ENCODE measurements around the gene EOLA1. TPM values are rescaled to one million over a fixed set of nuclear protein-coding genes. Genes with fewer than 3 reads are reported as not detected.

The EOLA1 gene
- total RNA-seq, 1 experiment from 2014 or later = 9.0 TPM

DNA sequence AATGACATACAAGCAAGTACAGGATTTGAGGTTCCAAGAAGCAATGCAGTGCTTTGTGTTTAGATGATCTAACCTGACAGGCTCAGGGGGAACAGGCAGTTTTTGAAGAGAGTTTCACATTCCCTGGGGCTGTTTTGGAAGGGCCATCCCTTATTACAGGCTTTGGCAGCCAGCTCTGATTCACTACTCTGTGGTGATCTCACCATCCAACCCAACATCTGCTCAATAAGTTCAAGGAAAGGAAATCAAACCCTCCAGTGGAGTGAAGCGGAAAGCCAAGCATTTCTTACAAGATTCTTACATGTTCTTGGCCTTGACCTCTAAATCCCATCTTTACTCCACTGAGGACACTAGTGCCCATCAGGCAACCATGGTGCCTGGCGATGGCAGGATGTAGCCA is 43.2 kb upstream of the EOLA1 start:
- no peak for DNase-seq (ENCODE audit: low read depth, low spot score)
- no peak for TF ChIP-seq CBX3 (IDR thresholded peaks at IDR 0.05; ENCODE audit: low read depth)
- no peak for TF ChIP-seq SP1 (IDR thresholded peaks at IDR 0.05; ENCODE audit: low read depth)
- no peak for TF ChIP-seq CEBPB (IDR thresholded peaks at IDR 0.05; ENCODE audit: low read depth)
- TF ChIP-seq FOSL1 (IDR thresholded peaks at IDR 0.05; ENCODE audit: low read depth) = no peak
- TF ChIP-seq ZFX (IDR thresholded peaks at IDR 0.05) = no peak
- TF ChIP-seq, protein P1, sequence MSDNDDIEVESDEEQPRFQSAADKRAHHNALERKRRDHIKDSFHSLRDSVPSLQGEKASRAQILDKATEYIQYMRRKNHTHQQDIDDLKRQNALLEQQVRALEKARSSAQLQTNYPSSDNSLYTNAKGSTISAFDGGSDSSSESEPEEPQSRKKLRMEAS (IDR thresholded peaks at IDR 0.05) = no peak
- TF ChIP-seq, protein P2, sequence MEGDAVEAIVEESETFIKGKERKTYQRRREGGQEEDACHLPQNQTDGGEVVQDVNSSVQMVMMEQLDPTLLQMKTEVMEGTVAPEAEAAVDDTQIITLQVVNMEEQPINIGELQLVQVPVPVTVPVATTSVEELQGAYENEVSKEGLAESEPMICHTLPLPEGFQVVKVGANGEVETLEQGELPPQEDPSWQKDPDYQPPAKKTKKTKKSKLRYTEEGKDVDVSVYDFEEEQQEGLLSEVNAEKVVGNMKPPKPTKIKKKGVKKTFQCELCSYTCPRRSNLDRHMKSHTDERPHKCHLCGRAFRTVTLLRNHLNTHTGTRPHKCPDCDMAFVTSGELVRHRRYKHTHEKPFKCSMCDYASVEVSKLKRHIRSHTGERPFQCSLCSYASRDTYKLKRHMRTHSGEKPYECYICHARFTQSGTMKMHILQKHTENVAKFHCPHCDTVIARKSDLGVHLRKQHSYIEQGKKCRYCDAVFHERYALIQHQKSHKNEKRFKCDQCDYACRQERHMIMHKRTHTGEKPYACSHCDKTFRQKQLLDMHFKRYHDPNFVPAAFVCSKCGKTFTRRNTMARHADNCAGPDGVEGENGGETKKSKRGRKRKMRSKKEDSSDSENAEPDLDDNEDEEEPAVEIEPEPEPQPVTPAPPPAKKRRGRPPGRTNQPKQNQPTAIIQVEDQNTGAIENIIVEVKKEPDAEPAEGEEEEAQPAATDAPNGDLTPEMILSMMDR (IDR thresholded peaks at IDR 0.05 in 2 of 3, conservative IDR thresholded peaks at IDR 0.05 in 1 of 3; ENCODE audit: borderline replicate concordance in 1 of 3, insufficient read depth in 1 of 3, low read depth in 2 of 3, low read length in 2 of 3) = no peak
- TF ChIP-seq, protein P3, sequence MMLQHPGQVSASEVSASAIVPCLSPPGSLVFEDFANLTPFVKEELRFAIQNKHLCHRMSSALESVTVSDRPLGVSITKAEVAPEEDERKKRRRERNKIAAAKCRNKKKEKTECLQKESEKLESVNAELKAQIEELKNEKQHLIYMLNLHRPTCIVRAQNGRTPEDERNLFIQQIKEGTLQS (IDR thresholded peaks at IDR 0.05) = no peak
- TF ChIP-seq, protein P4, sequence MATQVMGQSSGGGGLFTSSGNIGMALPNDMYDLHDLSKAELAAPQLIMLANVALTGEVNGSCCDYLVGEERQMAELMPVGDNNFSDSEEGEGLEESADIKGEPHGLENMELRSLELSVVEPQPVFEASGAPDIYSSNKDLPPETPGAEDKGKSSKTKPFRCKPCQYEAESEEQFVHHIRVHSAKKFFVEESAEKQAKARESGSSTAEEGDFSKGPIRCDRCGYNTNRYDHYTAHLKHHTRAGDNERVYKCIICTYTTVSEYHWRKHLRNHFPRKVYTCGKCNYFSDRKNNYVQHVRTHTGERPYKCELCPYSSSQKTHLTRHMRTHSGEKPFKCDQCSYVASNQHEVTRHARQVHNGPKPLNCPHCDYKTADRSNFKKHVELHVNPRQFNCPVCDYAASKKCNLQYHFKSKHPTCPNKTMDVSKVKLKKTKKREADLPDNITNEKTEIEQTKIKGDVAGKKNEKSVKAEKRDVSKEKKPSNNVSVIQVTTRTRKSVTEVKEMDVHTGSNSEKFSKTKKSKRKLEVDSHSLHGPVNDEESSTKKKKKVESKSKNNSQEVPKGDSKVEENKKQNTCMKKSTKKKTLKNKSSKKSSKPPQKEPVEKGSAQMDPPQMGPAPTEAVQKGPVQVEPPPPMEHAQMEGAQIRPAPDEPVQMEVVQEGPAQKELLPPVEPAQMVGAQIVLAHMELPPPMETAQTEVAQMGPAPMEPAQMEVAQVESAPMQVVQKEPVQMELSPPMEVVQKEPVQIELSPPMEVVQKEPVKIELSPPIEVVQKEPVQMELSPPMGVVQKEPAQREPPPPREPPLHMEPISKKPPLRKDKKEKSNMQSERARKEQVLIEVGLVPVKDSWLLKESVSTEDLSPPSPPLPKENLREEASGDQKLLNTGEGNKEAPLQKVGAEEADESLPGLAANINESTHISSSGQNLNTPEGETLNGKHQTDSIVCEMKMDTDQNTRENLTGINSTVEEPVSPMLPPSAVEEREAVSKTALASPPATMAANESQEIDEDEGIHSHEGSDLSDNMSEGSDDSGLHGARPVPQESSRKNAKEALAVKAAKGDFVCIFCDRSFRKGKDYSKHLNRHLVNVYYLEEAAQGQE (IDR thresholded peaks at IDR 0.05; ENCODE audit: low read depth) = no peak
- TF ChIP-seq EGR1 (IDR thresholded peaks at IDR 0.05; ENCODE audit: low read depth) = no peak
- H3K27me3 ChIP-seq (ENCODE audit: insufficient read depth, low read length) = no peaks in the 10 kb centered on the region
- peaks cover 2 to 7% of the 10 kb centered on the region in 2 experiments; a peak in 2 of 4 replicates for H3K36me3 ChIP-seq (ENCODE audit: control insufficient read depth in 1 of 2, insufficient read depth in 2 of 2, low read length in 2 of 2)
- H3K4me1 ChIP-seq (ENCODE audit: control insufficient read depth in 1 of 2, insufficient read depth in 2 of 2, low read length in 2 of 2) = peaks cover 10 to 30% of the 10 kb centered on the region in 2 experiments
- H4K20me1 ChIP-seq (ENCODE audit: insufficient read depth) = no peaks in the 10 kb centered on the region
- no TSS peak for BruUV-seq (replicated peaks)
- no peak overlapping the region for H3K4me2 ChIP-seq (ENCODE audit: low read length)
- H3K79me2 ChIP-seq (ENCODE audit: insufficient read depth, low read length) = no peaks in the 10 kb centered on the region
- RAD21 ChIA-PET (ENCODE audit: low non-redundant PET in 1 of 2, low total read pairs in 2 of 2, uncharacterized antibody in 2 of 2, unreplicated experiment in 2 of 2) = no interaction called here
- CTCF ChIA-PET = no interaction called here
- no peaks in the 10 kb centered on the region for H3K9me3 ChIP-seq (ENCODE audit: control insufficient read depth in 1 of 2, insufficient read depth in 1 of 2, low read depth in 1 of 2, low read length in 2 of 2)
- H3K9ac ChIP-seq (ENCODE audit: low read length) = no peak overlapping the region
- intact Hi-C loops (cut with micrococcal nuclease) = no loop called here
- no peak for ATAC-seq
- POLR2A ChIA-PET = no interaction called here
- H2AFZ ChIP-seq (ENCODE audit: low read depth, low read length, poor library complexity, severe bottlenecking) = no peak overlapping the region
- no peak overlapping the region for H3K4me3 ChIP-seq (replicated peaks in 1 of 2; ENCODE audit: low read depth in 1 of 2, low read length in 2 of 2)
- no peak overlapping the region for H3K27ac ChIP-seq (ENCODE audit: low read depth, low read length)
- no peaks in the 10 kb centered on the region for H3K9me2 ChIP-seq (ENCODE audit: insufficient read depth)
